ENCODE results near the gene CEP120. TPM values are rescaled to one million over a fixed set of nuclear protein-coding genes. Genes with fewer than 3 reads are reported as not detected.

CEP120 gene
- total RNA-seq, 4 donors from 2014 or later = 3.9 to 7.8 (median 7.6) TPM

GRCh38 chr5:123451047-123451446 lies 27.8 kb upstream of the CEP120 start:
- Histone ChIP-seq H3K9me3 (no peaks in the 10 kb centered on the region), H3K4me3 (no peak overlapping the region), H3K27ac (no peak overlapping the region), H3K27me3 (no peaks in the 10 kb centered on the region), H3K36me3 (no peaks in the 10 kb centered on the region), H3K4me1 (no peaks in the 10 kb centered on the region)
- ATAC-seq = no peak
- in situ Hi-C loops (cut with MboI; ENCODE audit: low sequenced_read_pairs in 4 of 4) = no loop called here
- no peak for TF ChIP-seq CTCF (IDR thresholded peaks at IDR 0.05 in 4 of 5, conservative IDR thresholded peaks at IDR 0.05 in 1 of 5)
- TF ChIP-seq POLR2A (IDR thresholded peaks at IDR 0.05) = no peak
- DNase-seq = no peak
- intact Hi-C loops (cut with DNase I; ENCODE audit: low total_unique reads) = no loop called here

- intact Hi-C loops (cut with DNase I; ENCODE audit: low total_unique reads) = no loop called here
- H3K36me3 ChIP-seq = no peaks in the 10 kb centered on the region
- no peak overlapping the region for H3K4me3 ChIP-seq
- H3K9me3 ChIP-seq = no peaks in the 10 kb centered on the region
- H3K4me1 ChIP-seq = no peaks in the 10 kb centered on the region
- H3K27ac ChIP-seq = no peak overlapping the region
- DNase-seq (no peak), ATAC-seq (no peak)
- in situ Hi-C loops (cut with MboI; ENCODE audit: low sequenced_read_pairs in 4 of 4) = no loop called here
- no peak for TF ChIP-seq POLR2A (IDR thresholded peaks at IDR 0.05)
- no peak for TF ChIP-seq CTCF (IDR thresholded peaks at IDR 0.05 in 4 of 5, conservative IDR thresholded peaks at IDR 0.05 in 1 of 5)
- H3K27me3 ChIP-seq = no peaks in the 10 kb centered on the region
Observed at GRCh38 chr5:123450640-123451039, 27.4 kb upstream of the CEP120 start.

- TF ChIP-seq POLR2A (IDR thresholded peaks at IDR 0.05) (no peak), CTCF (IDR thresholded peaks at IDR 0.05 in 4 of 5, conservative IDR thresholded peaks at IDR 0.05 in 1 of 5) (no peak)
- in situ Hi-C loops (cut with MboI; ENCODE audit: low sequenced_read_pairs in 4 of 4) = no loop called here
Observed at GRCh38 chr5:123450114-123450513, 26.9 kb upstream of the CEP120 start.

GRCh38 chr5:123449424-123449974 lies 26.3 kb upstream of the CEP120 start:
- Histone ChIP-seq H3K27ac (no peak overlapping the region), H3K4me3 (no peak overlapping the region), H3K36me3 (no peaks in the 10 kb centered on the region), H3K4me1 (no peaks in the 10 kb centered on the region), H3K27me3 (no peaks in the 10 kb centered on the region), H3K9me3 (no peaks in the 10 kb centered on the region)
- ATAC-seq = no peak
- intact Hi-C loops (cut with DNase I; ENCODE audit: low total_unique reads) (no loop called here), in situ Hi-C loops (cut with MboI; ENCODE audit: low sequenced_read_pairs in 4 of 4) (no loop called here)
- TF ChIP-seq POLR2A (IDR thresholded peaks at IDR 0.05) (no peak), CTCF (IDR thresholded peaks at IDR 0.05 in 4 of 5, conservative IDR thresholded peaks at IDR 0.05 in 1 of 5) (no peak)
- DNase-seq = no peak

More at GRCh38 chr5:123450114-123450513, 26.9 kb upstream of the CEP120 start:
- Histone ChIP-seq H3K36me3 (no peaks in the 10 kb centered on the region), H3K4me3 (no peak overlapping the region), H3K27me3 (no peaks in the 10 kb centered on the region), H3K4me1 (no peaks in the 10 kb centered on the region), H3K9me3 (no peaks in the 10 kb centered on the region), H3K27ac (no peak overlapping the region)
- ATAC-seq (no peak), DNase-seq (no peak)
- intact Hi-C loops (cut with DNase I; ENCODE audit: low total_unique reads) = no loop called here

GRCh38 chr5:123448743-123449142 lies 25.5 kb upstream of the CEP120 start:
- DNase-seq (no peak), ATAC-seq (no peak)
- TF ChIP-seq POLR2A (IDR thresholded peaks at IDR 0.05) = no peak
- TF ChIP-seq CTCF (IDR thresholded peaks at IDR 0.05 in 4 of 5, conservative IDR thresholded peaks at IDR 0.05 in 1 of 5) = no peak

More at GRCh38 chr5:123448743-123449142, 25.5 kb upstream of the CEP120 start:
- Histone ChIP-seq H3K36me3 (no peaks in the 10 kb centered on the region), H3K9me3 (no peaks in the 10 kb centered on the region), H3K27me3 (no peaks in the 10 kb centered on the region), H3K4me1 (no peaks in the 10 kb centered on the region), H3K4me3 (no peak overlapping the region), H3K27ac (no peak overlapping the region)
- in situ Hi-C loops (cut with MboI; ENCODE audit: low sequenced_read_pairs in 4 of 4) = no loop called here
- intact Hi-C loops (cut with DNase I; ENCODE audit: low total_unique reads) = no loop called here

Data from gastrocnemius medialis (tissue), 4 donors.